ENCODE measurements around the gene GGT6. TPM values are rescaled to one million over a fixed set of nuclear protein-coding genes. Genes with fewer than 3 reads are reported as not detected.
"Not testable (repeated sequence)": the region's sequence is repeated elsewhere in the genome, so short reads cannot be mapped to it uniquely, and the experiment has no call there.

Gene GGT6
- total RNA-seq, 2 experiments from 2014 or later = not detected

- no peak for DNase-seq
- no peak for ATAC-seq (ENCODE audit: poor library complexity)
- Mint-ChIP-seq H3K27me3 (peaks cover under 1% of the 10 kb centered on the region), H3K4me3 (no peak overlapping the region), H3K36me3 (ENCODE audit: low read depth) (no peaks in the 10 kb centered on the region), H3K27ac (no peak overlapping the region), H3K4me1 (ENCODE audit: low read depth) (no peaks in the 10 kb centered on the region), H3K9me3 (no peaks in the 10 kb centered on the region)
- no peak for TF ChIP-seq CTCF (IDR thresholded peaks at IDR 0.05)
- Histone ChIP-seq H3K27me3 (ENCODE audit: control insufficient read depth in 1 of 2, insufficient read depth in 2 of 2, low read length in 2 of 2) (peaks cover 0 to 3% of the 10 kb centered on the region in 2 experiments), H3K4me3 (ENCODE audit: low read length) (no peak overlapping the region), H3K4me1 (ENCODE audit: insufficient read depth, low read length) (peaks cover 8% of the 10 kb centered on the region), H3K9me3 (ENCODE audit: control insufficient read depth in 1 of 2, insufficient read depth in 1 of 2, low read length in 2 of 2) (peaks cover 0 to 4% of the 10 kb centered on the region in 2 experiments), H3K27ac (ENCODE audit: low read depth in 1 of 2, low read length in 2 of 2) (no peak overlapping the region), H3K36me3 (ENCODE audit: insufficient read depth, low read length) (no peaks in the 10 kb centered on the region)
- ChIA-PET POLR2A (no interaction called here), CTCF (no interaction called here)
- intact Hi-C loops (cut with DNase I, micrococcal nuclease) = no loop called here
Measured at GRCh38 chr17:4597975-4598374, 37.6 kb upstream of the GGT6 start.

- no peaks in the 10 kb centered on the region for H3K36me3 Mint-ChIP-seq (ENCODE audit: low read depth)
- ChIA-PET CTCF (no interaction called here), POLR2A (no interaction called here)
- H3K27me3 ChIP-seq (ENCODE audit: control insufficient read depth in 1 of 2, insufficient read depth in 2 of 2, low read length in 2 of 2) = peaks cover 0 to 3% of the 10 kb centered on the region in 2 experiments
- no peak overlapping the region for H3K4me3 ChIP-seq (ENCODE audit: low read length)
- no peak overlapping the region for H3K27ac ChIP-seq (ENCODE audit: low read depth in 1 of 2, low read length in 2 of 2)
- no peak overlapping the region for H3K4me3 Mint-ChIP-seq
- H3K27ac Mint-ChIP-seq = no peak overlapping the region
- peaks cover 0 to 4% of the 10 kb centered on the region in 2 experiments for H3K9me3 ChIP-seq (ENCODE audit: control insufficient read depth in 1 of 2, insufficient read depth in 1 of 2, low read length in 2 of 2)
- no peak for TF ChIP-seq CTCF (IDR thresholded peaks at IDR 0.05)
- H3K4me1 Mint-ChIP-seq (ENCODE audit: low read depth) = no peaks in the 10 kb centered on the region
- peaks cover 8% of the 10 kb centered on the region for H3K4me1 ChIP-seq (ENCODE audit: insufficient read depth, low read length)
- DNase-seq (peak in 1 of 14 experiments; percentile 6), ATAC-seq (ENCODE audit: poor library complexity) (no peak)
- no peaks in the 10 kb centered on the region for H3K36me3 ChIP-seq (ENCODE audit: insufficient read depth, low read length)
- intact Hi-C loops (cut with DNase I, micrococcal nuclease) = no loop called here
- no peaks in the 10 kb centered on the region for H3K27me3 Mint-ChIP-seq
- no peaks in the 10 kb centered on the region for H3K9me3 Mint-ChIP-seq
Measured at GRCh38 chr17:4596636-4597380, 36.4 kb upstream of the GGT6 start.

- CTCF ChIA-PET = interaction anchor here (0.9 kb wide), 1 partner anchor 175 kb away, joined by 4 read pairs; no protein-coding TSS in a partner anchor
Measured at GRCh38 chr17:4595685-4596342, 35.4 kb upstream of the GGT6 start.

More at GRCh38 chr17:4595685-4596342, 35.4 kb upstream of the GGT6 start:
- DNase-seq; ATAC-seq (ENCODE audit: poor library complexity); H3K27me3 ChIP-seq (ENCODE audit: control insufficient read depth in 1 of 2, insufficient read depth in 2 of 2, low read length in 2 of 2); H3K4me1 ChIP-seq (ENCODE audit: insufficient read depth, low read length); intact Hi-C loops (cut with DNase I, micrococcal nuclease); H3K9me3 ChIP-seq (ENCODE audit: control insufficient read depth in 1 of 2, insufficient read depth in 1 of 2, low read length in 2 of 2); H3K4me3 ChIP-seq (ENCODE audit: low read length); H3K27ac ChIP-seq (ENCODE audit: low read depth in 1 of 2, low read length in 2 of 2); H3K27me3 Mint-ChIP-seq; H3K4me1 Mint-ChIP-seq (ENCODE audit: low read depth); H3K9me3 Mint-ChIP-seq; H3K36me3 Mint-ChIP-seq (ENCODE audit: low read depth); H3K4me3 Mint-ChIP-seq; POLR2A ChIA-PET; H3K36me3 ChIP-seq (ENCODE audit: insufficient read depth, low read length); H3K27ac Mint-ChIP-seq: not testable (repeated sequence)

All from CD4-positive, alpha-beta T cell (primary cell).